ENCODE measurements around the gene DDB1.

Gene DDB1

GRCh38 chr11:61310749-61311148, 22.2 kb downstream of the DDB1 start:
- TF ChIP-seq, protein P1, sequence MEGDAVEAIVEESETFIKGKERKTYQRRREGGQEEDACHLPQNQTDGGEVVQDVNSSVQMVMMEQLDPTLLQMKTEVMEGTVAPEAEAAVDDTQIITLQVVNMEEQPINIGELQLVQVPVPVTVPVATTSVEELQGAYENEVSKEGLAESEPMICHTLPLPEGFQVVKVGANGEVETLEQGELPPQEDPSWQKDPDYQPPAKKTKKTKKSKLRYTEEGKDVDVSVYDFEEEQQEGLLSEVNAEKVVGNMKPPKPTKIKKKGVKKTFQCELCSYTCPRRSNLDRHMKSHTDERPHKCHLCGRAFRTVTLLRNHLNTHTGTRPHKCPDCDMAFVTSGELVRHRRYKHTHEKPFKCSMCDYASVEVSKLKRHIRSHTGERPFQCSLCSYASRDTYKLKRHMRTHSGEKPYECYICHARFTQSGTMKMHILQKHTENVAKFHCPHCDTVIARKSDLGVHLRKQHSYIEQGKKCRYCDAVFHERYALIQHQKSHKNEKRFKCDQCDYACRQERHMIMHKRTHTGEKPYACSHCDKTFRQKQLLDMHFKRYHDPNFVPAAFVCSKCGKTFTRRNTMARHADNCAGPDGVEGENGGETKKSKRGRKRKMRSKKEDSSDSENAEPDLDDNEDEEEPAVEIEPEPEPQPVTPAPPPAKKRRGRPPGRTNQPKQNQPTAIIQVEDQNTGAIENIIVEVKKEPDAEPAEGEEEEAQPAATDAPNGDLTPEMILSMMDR (IDR thresholded peaks at IDR 0.05; ENCODE audit: low read depth, low read length) = no peak
- TF ChIP-seq, protein P2, sequence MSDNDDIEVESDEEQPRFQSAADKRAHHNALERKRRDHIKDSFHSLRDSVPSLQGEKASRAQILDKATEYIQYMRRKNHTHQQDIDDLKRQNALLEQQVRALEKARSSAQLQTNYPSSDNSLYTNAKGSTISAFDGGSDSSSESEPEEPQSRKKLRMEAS (IDR thresholded peaks at IDR 0.05; ENCODE audit: low read depth, low read length) = no peak
- TF ChIP-seq MYC (IDR thresholded peaks at IDR 0.05; ENCODE audit: low read depth, low read length) = no peak
- no peak for TF ChIP-seq POLR2A (IDR thresholded peaks at IDR 0.05; ENCODE audit: extremely low read depth, insufficient read length)
- H3K4me3 ChIP-seq (ENCODE audit: low read depth, low read length) = no peak overlapping the region
- no peak for DNase-seq (ENCODE audit: low read depth)

- no peak for DNase-seq (ENCODE audit: low read depth)
- TF ChIP-seq POLR2A (IDR thresholded peaks at IDR 0.05; ENCODE audit: extremely low read depth, insufficient read length) = no peak
- TF ChIP-seq MYC (IDR thresholded peaks at IDR 0.05; ENCODE audit: low read depth, low read length) = no peak
- TF ChIP-seq, protein P2 (IDR thresholded peaks at IDR 0.05; ENCODE audit: low read depth, low read length) = no peak
- TF ChIP-seq, protein P1 (IDR thresholded peaks at IDR 0.05; ENCODE audit: low read depth, low read length) = no peak
- no peak overlapping the region for H3K4me3 ChIP-seq (ENCODE audit: low read depth, low read length)
Measured at GRCh38 chr11:61309739-61310138, 23.2 kb downstream of the DDB1 start.

DNA sequence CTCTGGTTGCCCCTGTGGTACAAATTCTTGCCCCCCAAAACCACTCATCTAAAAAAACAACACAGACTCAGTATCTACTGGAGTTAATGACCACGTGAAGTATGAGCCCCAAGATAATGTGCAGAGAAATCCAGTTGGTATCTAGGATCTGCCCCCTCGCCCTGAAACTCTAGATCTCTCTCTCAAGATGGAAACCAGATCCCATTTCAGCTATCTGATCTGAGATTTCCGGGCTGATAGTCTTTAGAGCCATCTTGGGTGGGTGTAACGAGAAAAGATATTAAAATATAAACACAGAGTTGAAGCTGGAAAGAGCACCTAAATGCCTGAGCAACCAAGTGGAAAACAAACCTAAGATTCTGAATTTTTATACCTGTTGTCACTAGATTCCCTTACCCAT, 23.8 kb downstream of the DDB1 start:
- H3K4me3 ChIP-seq (ENCODE audit: low read depth, low read length) = no peak overlapping the region
- DNase-seq (ENCODE audit: low read depth) = no peak
- TF ChIP-seq, protein P1 (IDR thresholded peaks at IDR 0.05; ENCODE audit: low read depth, low read length) = no peak
- TF ChIP-seq MYC (IDR thresholded peaks at IDR 0.05; ENCODE audit: low read depth, low read length) = no peak

- DNase-seq (ENCODE audit: low read depth) = no peak
- H3K4me3 ChIP-seq (ENCODE audit: low read depth, low read length) = no peak overlapping the region
- no peak for TF ChIP-seq MYC (IDR thresholded peaks at IDR 0.05; ENCODE audit: low read depth, low read length)
- no peak for TF ChIP-seq POLR2A (IDR thresholded peaks at IDR 0.05; ENCODE audit: extremely low read depth, insufficient read length)
- TF ChIP-seq, protein P1 (IDR thresholded peaks at IDR 0.05; ENCODE audit: low read depth, low read length) = no peak
- TF ChIP-seq, protein P2 (IDR thresholded peaks at IDR 0.05; ENCODE audit: low read depth, low read length) = no peak
Measured at GRCh38 chr11:61307354-61307753, 25.6 kb downstream of the DDB1 start.

DNA sequence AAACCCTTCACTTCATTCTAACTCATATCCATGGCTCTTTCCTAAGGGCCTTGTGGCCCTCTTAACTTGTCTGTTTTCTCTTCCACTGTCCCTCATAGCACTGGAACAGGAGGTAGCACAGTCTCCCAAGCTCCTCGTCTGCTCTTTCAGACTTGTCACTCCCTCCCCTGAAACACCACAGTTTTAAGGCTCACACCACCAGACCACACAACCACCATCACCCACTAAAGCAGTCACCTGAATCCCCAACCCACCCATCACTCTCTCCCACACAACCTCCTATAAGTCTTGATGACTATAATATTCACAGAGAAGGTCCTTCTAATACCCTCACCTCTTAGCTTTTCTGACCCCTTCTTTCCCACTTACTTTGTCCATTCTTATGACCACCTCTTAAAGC, 26.7 kb downstream of the DDB1 start:
- DNase-seq (ENCODE audit: low read depth) = no peak
- H3K4me3 ChIP-seq (ENCODE audit: low read depth, low read length) = no peak overlapping the region
- no peak for TF ChIP-seq POLR2A (IDR thresholded peaks at IDR 0.05; ENCODE audit: extremely low read depth, insufficient read length)
- TF ChIP-seq, protein P1 (IDR thresholded peaks at IDR 0.05; ENCODE audit: low read depth, low read length) = no peak
- no peak for TF ChIP-seq MYC (IDR thresholded peaks at IDR 0.05; ENCODE audit: low read depth, low read length)
- TF ChIP-seq, protein P2 (IDR thresholded peaks at IDR 0.05; ENCODE audit: low read depth, low read length) = no peak

- H3K4me3 ChIP-seq (ENCODE audit: low read depth, low read length) = no peak overlapping the region
- DNase-seq (ENCODE audit: low read depth) = no peak
- TF ChIP-seq MYC (IDR thresholded peaks at IDR 0.05; ENCODE audit: low read depth, low read length) = no peak
Measured at GRCh38 chr11:61305417-61305816, 27.5 kb downstream of the DDB1 start.

Data from NB4 (cell line).